ENCODE results near the gene FAM47E. TPM values are rescaled to one million over a fixed set of nuclear protein-coding genes. Genes with fewer than 3 reads are reported as not detected.

FAM47E gene
- total RNA-seq, 2 experiments from 2014 or later: 0.17 TPM; not detected in 1

DNA sequence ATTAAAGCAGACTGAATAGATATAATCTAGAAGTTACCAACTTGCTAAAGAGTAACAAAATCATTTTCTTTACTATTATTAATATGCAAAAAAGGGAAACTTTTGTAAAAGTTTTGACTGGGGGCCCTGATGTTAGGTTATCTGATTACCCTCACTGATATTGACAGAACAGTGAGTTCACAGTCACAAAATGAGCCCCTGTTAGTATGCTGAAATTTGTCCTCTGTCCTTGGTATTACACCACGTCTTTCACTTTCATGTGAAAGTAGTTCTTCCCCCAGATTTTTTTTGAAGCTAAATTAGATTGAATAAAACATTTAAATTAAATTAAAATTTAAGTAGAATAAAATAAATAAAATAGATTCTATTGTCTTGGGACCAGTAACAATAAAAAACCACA, 60.9 kb downstream of the FAM47E start:
- POLR2A ChIA-PET: no interaction called here
- Mint-ChIP-seq H3K27me3 (peaks cover 39% of the 10 kb centered on the region), H3K27ac (no peak overlapping the region), H3K36me3 (ENCODE audit: low read depth) (no peaks in the 10 kb centered on the region), H3K4me3 (no peak overlapping the region), H3K9me3 (peaks cover 14% of the 10 kb centered on the region), H3K4me1 (no peaks in the 10 kb centered on the region)
- CTCF ChIA-PET: interaction anchor here (0.8 kb wide), 1 partner anchor 11 kb away, joined by 3 read pairs; no protein-coding TSS in a partner anchor
- no peak for DNase-seq

GRCh38 chr4:76313547-76313946, 62.0 kb downstream of the FAM47E start:
- DNase-seq: no peak
- H3K4me1 Mint-ChIP-seq: no peaks in the 10 kb centered on the region
- peaks cover 2% of the 10 kb centered on the region for H3K36me3 Mint-ChIP-seq (ENCODE audit: low read depth)
- H3K27me3 Mint-ChIP-seq: peaks cover 44% of the 10 kb centered on the region
- no peak overlapping the region for H3K4me3 Mint-ChIP-seq
- CTCF ChIA-PET: no interaction called here
- no peak overlapping the region for H3K27ac Mint-ChIP-seq
- POLR2A ChIA-PET: no interaction called here
- H3K9me3 Mint-ChIP-seq: peaks cover 16% of the 10 kb centered on the region

GRCh38 chr4:76315267-76315918, 63.9 kb downstream of the FAM47E start:
- peaks cover 2% of the 10 kb centered on the region for H3K36me3 Mint-ChIP-seq (ENCODE audit: low read depth)
- ChIA-PET CTCF (interaction anchor here (0.5 to 1.3 kb wide), 2 partner anchors 8 to 40 kb away, joined by 3 read pairs; no protein-coding TSS in a partner anchor), POLR2A (no interaction called here)

GRCh38 chr4:76316131-76316530, 64.6 kb downstream of the FAM47E start:
- CTCF ChIA-PET: interaction anchor here (1.3 kb wide), 2 partner anchors 9 to 10 kb away, joined by 3 read pairs; no protein-coding TSS in a partner anchor

More at GRCh38 chr4:76315267-76315918, 63.9 kb downstream of the FAM47E start:
- H3K27ac Mint-ChIP-seq: no peak overlapping the region
- H3K4me3 Mint-ChIP-seq: no peak overlapping the region
- peaks cover 23% of the 10 kb centered on the region for H3K9me3 Mint-ChIP-seq
- peaks cover 40% of the 10 kb centered on the region for H3K27me3 Mint-ChIP-seq
- DNase-seq: no peak
- no peaks in the 10 kb centered on the region for H3K4me1 Mint-ChIP-seq

DNA sequence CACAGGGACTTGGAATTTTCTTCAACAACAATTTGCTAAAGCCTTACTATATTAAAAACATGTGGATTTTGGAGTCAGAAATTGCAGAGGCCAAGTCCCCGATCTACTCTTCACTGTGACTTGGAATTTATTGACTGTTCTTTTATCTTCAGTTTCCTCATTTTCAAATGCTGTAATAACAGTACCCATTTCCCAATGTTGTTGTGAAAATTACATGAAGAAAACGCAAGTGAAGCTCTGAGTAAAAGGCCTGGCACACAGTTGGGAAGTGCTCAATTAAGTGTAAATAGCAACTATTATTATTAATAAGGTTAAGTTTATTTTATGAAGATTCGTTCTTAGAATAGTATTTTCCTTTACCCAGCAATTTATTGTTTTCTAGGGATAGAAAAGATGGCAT, 70.7 kb downstream of the FAM47E start:
- Mint-ChIP-seq H3K27ac (no peak overlapping the region), H3K36me3 (ENCODE audit: low read depth) (peaks cover 6% of the 10 kb centered on the region), H3K4me3 (no peak overlapping the region), H3K27me3 (peaks cover 31% of the 10 kb centered on the region), H3K4me1 (no peaks in the 10 kb centered on the region), H3K9me3 (peaks cover 26% of the 10 kb centered on the region)
- no peak for DNase-seq
- ChIA-PET CTCF (no interaction called here), POLR2A (no interaction called here)

More at GRCh38 chr4:76316131-76316530, 64.6 kb downstream of the FAM47E start:
- H3K9me3 Mint-ChIP-seq: peaks cover 25% of the 10 kb centered on the region
- H3K27ac Mint-ChIP-seq: no peak overlapping the region
- peaks cover 41% of the 10 kb centered on the region for H3K27me3 Mint-ChIP-seq
- no peaks in the 10 kb centered on the region for H3K4me1 Mint-ChIP-seq
- no peak overlapping the region for H3K4me3 Mint-ChIP-seq
- H3K36me3 Mint-ChIP-seq (ENCODE audit: low read depth): peaks cover 2% of the 10 kb centered on the region
- DNase-seq: no peak
- POLR2A ChIA-PET: no interaction called here

- CTCF ChIA-PET: interaction anchor here (1.1 to 1.3 kb wide), 3 partner anchors 13 to 33 kb away, joined by 3 to 4 read pairs (median 3); partner anchors contain the start of gene STBD1
- POLR2A ChIA-PET: no interaction called here
- H3K27me3 Mint-ChIP-seq: peaks cover 18% of the 10 kb centered on the region
- no peak overlapping the region for H3K4me3 Mint-ChIP-seq
- DNase-seq: no peak
- H3K27ac Mint-ChIP-seq: no peak overlapping the region
- H3K4me1 Mint-ChIP-seq: no peaks in the 10 kb centered on the region
- H3K36me3 Mint-ChIP-seq (ENCODE audit: low read depth): peaks cover 4% of the 10 kb centered on the region
- peaks cover 28% of the 10 kb centered on the region for H3K9me3 Mint-ChIP-seq
These were observed 73.6 kb downstream of the FAM47E start for GRCh38 chr4:76325072-76325471.

DNA sequence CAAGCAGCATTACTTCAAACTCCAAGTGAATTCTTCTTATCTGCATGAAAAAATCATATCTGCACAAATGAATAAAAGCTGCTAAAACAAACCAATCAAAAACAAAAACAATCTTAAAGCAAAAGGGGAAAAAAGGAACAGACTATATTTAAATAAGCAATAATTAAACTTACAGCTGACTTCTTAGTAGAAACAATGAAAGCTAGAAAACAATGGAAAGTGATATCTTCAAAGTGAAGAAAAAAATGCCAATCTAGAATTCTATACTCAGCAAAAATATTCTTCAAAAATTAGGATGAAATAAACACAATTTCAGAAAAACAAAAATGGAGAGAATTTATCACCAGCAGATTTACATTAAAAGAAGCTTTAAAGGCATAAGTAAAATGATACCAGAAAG, 75.0 kb downstream of the FAM47E start:
- Mint-ChIP-seq H3K36me3 (ENCODE audit: low read depth) (peaks cover 4% of the 10 kb centered on the region), H3K27me3 (peaks cover 10% of the 10 kb centered on the region), H3K4me3 (no peak overlapping the region), H3K9me3 (peaks cover 23% of the 10 kb centered on the region), H3K4me1 (no peaks in the 10 kb centered on the region), H3K27ac (no peak overlapping the region)
- ChIA-PET CTCF (interaction anchor here (1.3 to 2.3 kb wide), 2 partner anchors 11 to 20 kb away, joined by 3 to 9 read pairs; partner anchors contain the start of gene STBD1), POLR2A (no interaction called here)
- no peak for DNase-seq

Other genes starting within 250 kb of the FAM47E start
- under 1 TPM in 1 of 2 experiments, not detected in 1; 0.15 TPM for gene CXCL9, start 244.2 kb upstream of the FAM47E start, total RNA-seq
- under 1 TPM; 0.27 to 0.40 TPM for gene CXCL10, start 228.2 kb upstream of the FAM47E start, total RNA-seq
- gene CXCL11, start 215.7 kb upstream of the FAM47E start, total RNA-seq: not detected
- gene ART3, start 177.0 kb upstream of the FAM47E start, total RNA-seq: not detected
- 10 to 100 TPM; 50.3 to 52.5 TPM for gene NUP54, start 103.3 kb upstream of the FAM47E start, total RNA-seq
- gene SCARB2, start 37.9 kb upstream of the FAM47E start, total RNA-seq: 10 to 100 TPM; 17.0 to 17.8 TPM
- 1 to 10 TPM in 1 of 2 experiments, under 1 TPM in 1; 0.77 to 1.2 TPM for gene STBD1, start 55.0 kb downstream of the FAM47E start, total RNA-seq
- not detected for gene CCDC158, start 169.4 kb downstream of the FAM47E start, total RNA-seq
- gene SHROOM3, start 183.5 kb downstream of the FAM47E start, total RNA-seq: not detected

Measured in activated CD4-positive, alpha-beta T cell treated with anti-CD3 and anti-CD28 coated beads, Interleukin-2, amount 10 ng/mL, durations not matched to agents 7 days and 5 days (primary cell).